ENCODE data around the gene CLDN4. TPM values are rescaled to one million over a fixed set of nuclear protein-coding genes. Genes with fewer than 3 reads are reported as not detected.

Gene CLDN4
- total and polyA plus RNA-seq, 9 of the 15 experiments (the other 6 are each of a cell fraction or from before 2014, with no cell fraction given) = 0.05 to 0.60 (median 0.06) TPM; not detected in 3

- TF ChIP-seq CHD2 (IDR thresholded peaks at IDR 0.05; ENCODE audit: low read depth, low read length) (no peak), ZNF140 (CRISPR knock-in tag; IDR thresholded peaks at IDR 0.05) (no peak), ZNF239 (CRISPR knock-in tag; IDR thresholded peaks at IDR 0.05) (no peak), MGA (IDR thresholded peaks at IDR 0.05) (no peak)
These were observed 1.3 kb upstream of the CLDN4 start (continued) for GRCh38 chr7:73829505-73829904.

Data from K562 (cell line).